PC-9 (cell line): ENCODE measurements around the gene C2orf69.

Source experiments
- CTCF ChIP-seq: fragments of 200-600 bp; sonication (generic); conservative IDR thresholded peaks from 2 replicates; pipeline ENCODE4 v1.6.1; 2017; ENCODE audit warnings: mixed run types, antibody characterized with exemption, mild to moderate bottlenecking, moderate library complexity
- EZH2 ChIP-seq: fragments of 200-600 bp; sonication (generic); IDR thresholded peaks from 2 replicates; pipeline ENCODE4 v1.8.0; 2017; ENCODE audit warnings: antibody characterized with exemption, low read depth

DNA sequence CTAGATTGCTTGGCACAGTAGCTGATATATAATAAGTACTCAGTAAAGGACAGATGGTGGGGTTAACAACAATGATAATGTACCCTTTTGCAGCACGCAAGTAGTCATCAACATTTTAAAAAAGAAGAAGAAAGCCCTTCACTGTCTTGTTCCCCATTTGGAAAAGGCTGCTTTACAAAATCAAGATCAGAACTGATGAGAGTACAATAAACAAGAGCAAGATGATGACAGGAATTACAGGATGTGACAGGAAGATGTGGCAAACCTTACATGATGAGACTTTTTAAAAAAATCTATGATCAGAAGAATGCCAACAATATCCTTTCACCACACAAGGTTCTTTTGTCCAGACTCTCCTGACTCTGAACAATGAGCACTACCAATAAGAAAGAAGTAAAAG lies 35.1 kb downstream of the C2orf69 start:
- TF ChIP-seq CTCF (no peak), EZH2 (no peak)
